VCaP (cell line): ENCODE data around the gene BRAT1.

ENCODE experiments used
- H3K27ac ChIP-seq: fragments of 450-650 bp; 2 replicates; pipeline ENCODE4 v1.5.1; 2017
- TF ChIP-seq, protein P1 (sequence below): fragments of 450-650 bp; conservative IDR thresholded peaks from 2 replicates; pipeline ENCODE4 v1.5.1; 2017; ENCODE audit warnings: mild to moderate bottlenecking, moderate library complexity

BRAT1 gene

GRCh38 chr7:2526659-2527504 lies 28.4 kb downstream of the BRAT1 start:
- TF ChIP-seq, protein P1, sequence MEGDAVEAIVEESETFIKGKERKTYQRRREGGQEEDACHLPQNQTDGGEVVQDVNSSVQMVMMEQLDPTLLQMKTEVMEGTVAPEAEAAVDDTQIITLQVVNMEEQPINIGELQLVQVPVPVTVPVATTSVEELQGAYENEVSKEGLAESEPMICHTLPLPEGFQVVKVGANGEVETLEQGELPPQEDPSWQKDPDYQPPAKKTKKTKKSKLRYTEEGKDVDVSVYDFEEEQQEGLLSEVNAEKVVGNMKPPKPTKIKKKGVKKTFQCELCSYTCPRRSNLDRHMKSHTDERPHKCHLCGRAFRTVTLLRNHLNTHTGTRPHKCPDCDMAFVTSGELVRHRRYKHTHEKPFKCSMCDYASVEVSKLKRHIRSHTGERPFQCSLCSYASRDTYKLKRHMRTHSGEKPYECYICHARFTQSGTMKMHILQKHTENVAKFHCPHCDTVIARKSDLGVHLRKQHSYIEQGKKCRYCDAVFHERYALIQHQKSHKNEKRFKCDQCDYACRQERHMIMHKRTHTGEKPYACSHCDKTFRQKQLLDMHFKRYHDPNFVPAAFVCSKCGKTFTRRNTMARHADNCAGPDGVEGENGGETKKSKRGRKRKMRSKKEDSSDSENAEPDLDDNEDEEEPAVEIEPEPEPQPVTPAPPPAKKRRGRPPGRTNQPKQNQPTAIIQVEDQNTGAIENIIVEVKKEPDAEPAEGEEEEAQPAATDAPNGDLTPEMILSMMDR = no peak
- peak overlapping the region; percentile 38; the same call in 1 of the 2 replicates for H3K27ac ChIP-seq

DNA sequence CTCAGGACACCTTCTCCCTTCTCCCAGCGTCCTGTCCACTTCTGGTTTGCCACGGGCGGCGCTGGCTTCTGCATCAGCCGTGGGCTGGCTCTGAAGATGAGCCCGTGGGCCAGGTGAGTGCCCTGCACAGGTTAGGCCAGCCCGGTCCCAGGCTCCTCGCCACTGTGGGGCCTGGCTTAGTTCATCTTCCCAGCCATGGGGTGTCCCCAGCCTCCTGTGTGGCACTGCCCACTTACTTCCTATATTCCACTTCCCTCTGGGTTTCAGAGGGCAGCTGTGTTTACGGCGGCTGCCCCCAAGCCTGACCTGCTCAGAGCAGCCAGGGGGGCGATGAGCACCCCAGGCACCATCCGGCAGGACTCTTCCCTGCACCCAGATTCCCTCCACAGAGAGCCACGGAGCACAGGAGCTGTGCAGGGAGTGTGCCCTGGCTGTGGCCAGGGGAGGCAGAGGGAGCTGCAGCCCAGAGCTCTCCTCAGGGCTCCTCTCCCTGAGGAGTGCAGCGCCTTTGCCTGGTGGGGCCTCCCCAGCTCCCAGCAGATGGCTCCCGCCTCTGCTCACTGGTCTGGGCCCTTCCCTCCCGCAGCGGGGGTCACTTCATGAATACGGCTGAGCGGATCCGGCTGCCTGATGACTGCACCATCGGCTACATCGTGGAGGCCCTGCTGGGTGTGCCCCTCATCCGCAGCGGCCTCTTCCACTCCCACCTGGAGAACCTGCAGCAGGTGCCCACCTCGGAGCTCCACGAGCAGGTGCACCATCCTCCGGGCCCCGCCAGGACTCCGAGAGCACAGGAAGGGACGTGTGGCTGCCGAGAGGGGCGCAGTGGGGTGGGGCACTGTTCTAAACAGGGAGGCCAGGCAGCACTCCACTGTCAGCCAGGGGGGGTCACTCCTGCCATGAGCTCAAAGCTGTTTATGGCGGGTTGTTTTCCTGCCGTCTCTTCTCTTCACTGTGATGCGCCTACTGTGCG lies 29.4 kb downstream of the BRAT1 start:
- H3K27ac ChIP-seq = no peak overlapping the region
- TF ChIP-seq, protein P1 = no peak

DNA sequence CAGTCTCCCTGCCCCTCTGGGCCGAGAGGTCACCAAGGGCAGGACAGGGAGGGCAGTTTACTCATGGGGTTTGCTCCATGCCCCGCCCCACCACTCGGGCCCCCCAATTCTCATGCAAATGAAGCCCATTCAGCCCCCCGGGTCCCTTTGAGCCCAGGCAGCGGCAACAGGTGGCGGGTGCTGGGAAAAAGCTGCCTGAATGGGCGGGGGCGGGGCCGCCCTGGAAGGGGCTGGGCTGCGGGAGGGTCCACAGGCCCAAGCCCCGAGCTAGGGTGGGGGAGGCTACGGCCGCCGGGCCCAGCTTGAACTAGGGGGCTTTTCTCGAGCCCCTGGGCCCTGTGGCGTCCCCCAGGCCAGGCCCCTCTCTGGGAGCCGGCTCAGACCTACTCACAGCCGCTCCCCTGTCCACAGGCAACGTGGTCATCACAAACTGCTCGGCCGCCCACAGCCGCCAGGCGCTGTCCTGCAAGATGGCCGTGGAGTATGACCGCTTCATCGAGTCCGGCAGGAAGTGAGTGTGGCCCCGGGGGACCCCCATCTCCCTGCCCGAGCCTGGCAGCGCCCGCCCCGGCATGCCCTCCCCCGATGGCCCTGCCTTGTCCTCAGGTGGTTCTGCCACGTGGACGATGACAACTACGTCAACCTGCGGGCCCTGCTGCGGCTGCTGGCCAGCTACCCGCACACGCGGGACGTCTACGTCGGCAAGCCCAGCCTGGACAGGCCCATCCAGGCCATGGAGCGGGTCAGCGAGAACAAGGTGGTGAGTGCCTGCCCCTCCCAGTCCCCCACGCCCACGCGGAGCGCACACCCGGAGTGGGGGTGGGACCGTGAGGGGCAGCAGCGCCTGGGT lies 30.3 kb downstream of the BRAT1 start:
- TF ChIP-seq, protein P1 = no peak
- H3K27ac ChIP-seq = no peak overlapping the region

- H3K27ac ChIP-seq = no peak overlapping the region
- TF ChIP-seq, protein P1 = no peak
Measured at GRCh38 chr7:2523941-2524807, 31.1 kb downstream of the BRAT1 start.

DNA sequence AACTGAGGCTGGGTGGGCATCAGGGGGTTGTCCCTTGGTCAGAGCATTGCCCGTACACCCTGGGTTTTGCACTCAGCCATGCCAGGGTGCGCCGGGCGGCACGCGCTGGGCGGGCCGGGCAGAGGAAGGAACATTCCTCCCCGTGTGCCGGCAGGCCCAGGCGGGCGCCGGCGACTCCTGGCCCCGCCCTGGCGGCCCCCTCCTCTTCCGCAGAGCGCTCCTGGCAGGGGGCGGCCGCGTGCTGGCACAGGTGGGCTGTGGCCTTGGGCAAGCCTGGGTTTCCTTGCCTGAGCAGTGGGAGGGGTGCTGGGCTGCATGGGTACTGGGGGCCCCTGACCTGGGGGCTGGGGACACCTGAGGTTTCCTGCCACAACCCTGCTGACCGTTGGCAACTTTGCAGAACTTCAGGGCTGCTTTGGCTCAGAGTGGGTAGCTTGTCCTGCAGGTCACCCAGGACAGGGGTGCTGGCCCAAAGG lies 31.8 kb downstream of the BRAT1 start:
- TF ChIP-seq, protein P1 = no peak

GRCh38 chr7:2522780-2523433 lies 32.4 kb downstream of the BRAT1 start:
- TF ChIP-seq, protein P1 = no peak
- H3K27ac ChIP-seq = no peak overlapping the region

More for the DNA sequence above, 31.8 kb downstream of the BRAT1 start:
- H3K27ac ChIP-seq = no peak overlapping the region
